HG03558 (cell line): Measurements from ENCODE around the gene TNP2.
"Not testable (repeated sequence)": the region's sequence is repeated elsewhere in the genome, so short reads cannot be mapped to it uniquely, and the experiment has no call there.

Experiments used
- ATAC-seq: cut with Tn5 transposase; IDR thresholded peaks from one replicate; pipeline ENCODE4 v1.9.1; 2021; ENCODE audit warnings: moderate number of reproducible peaks; ENCODE audit not compliant: unreplicated experiment; ENCODE audit errors: extremely low read depth

Gene TNP2

GRCh38 chr16:11225677-11226549, 43.2 kb downstream of the TNP2 start:
- ATAC-seq: no peak

- ATAC-seq: peak; percentile 79
Measured at GRCh38 chr16:11224894-11225676, 44.0 kb downstream of the TNP2 start.

DNA sequence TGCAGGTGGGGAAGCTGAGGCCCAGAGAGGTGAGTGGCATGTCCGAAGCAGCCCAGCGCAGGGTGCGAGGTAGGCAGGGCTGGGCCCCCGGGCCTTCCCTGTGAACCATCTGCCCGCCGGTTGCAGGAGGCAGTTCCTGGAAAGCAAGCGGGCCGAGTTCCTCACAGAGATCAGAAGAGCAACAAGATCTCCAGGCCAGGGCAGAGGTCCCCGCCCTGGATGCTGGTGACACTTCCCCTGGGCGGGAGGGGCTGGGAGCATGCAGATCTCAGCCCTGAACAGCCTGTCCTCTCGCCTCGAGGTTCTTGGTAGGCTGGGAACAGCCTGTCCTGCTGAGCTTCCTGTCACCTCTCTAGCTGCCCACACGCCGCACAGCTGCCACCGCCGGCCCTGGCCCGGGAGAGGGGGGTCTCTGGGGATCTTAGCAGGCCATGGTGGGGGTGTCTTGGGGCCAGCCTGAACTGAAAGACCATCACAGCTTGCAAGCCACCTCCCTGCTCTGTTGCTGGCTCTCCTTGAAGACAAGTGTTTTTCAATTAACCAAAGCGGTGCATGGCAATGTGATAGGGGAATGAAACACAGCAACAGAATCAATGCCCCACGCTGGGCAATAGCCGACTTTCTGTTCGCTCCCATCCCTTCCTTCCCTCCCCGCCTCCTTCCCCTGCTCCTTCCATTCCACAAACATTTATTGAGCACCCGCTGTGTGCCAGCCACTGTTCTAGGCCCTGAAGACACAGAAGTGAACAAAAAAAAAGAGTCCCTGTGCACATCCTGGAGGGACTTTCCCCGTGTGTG, 44.8 kb downstream of the TNP2 start:
- ATAC-seq: no peak

- ATAC-seq: not testable (repeated sequence)
Measured at GRCh38 chr16:11220507-11220906, 48.6 kb downstream of the TNP2 start.

GRCh38 chr16:11219178-11219577, 49.9 kb downstream of the TNP2 start:
- no peak for ATAC-seq

- no peak for ATAC-seq
Measured at GRCh38 chr16:11218604-11218962, 50.5 kb downstream of the TNP2 start.
